ENCODE data around the gene HMGN4. TPM values are rescaled to one million over a fixed set of nuclear protein-coding genes. Genes with fewer than 3 reads are reported as not detected.

HMGN4 gene
- total and polyA plus RNA-seq, 2 donors (not counting 3 experiments of a cell fraction or from before 2014, with no cell fraction given): 13.1 to 36.9 TPM

DNA sequence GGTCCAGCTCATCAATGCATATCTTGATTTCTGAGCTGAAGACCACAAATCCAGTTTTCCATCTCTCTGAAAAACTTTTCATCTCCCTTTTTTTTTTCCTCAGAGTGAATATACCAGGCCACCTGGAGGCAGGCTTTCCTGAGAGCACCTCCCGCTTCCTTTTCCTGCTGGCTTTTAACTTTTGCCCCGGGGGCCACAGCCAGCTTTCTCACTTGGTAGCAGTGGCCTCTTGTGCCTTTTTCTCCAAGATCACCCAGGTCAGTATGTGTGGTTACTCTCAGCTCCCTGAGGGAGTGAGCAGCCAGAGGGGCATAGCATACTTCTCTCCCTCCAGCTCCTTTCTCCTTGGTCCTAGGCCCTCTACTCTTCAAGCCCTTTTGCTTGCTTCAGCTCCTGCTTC, 38.1 kb upstream of the HMGN4 start, which contains the start of gene BTN1A1:
TSS of gene BTN1A1 (plus strand) at position 202 of the 400 bp plus-strand sequence. CDS start 984 bp downstream, outside the sequence.
- POLR2A ChIA-PET: no interaction called here
- dilution Hi-C loops (cut with MboI; ENCODE audit: extremely low pct_ligation_motif_present, low sequenced_read_pairs): no loop called here
- no peaks in the 10 kb centered on the region for H4K20me1 ChIP-seq (replicated peaks; ENCODE audit: control insufficient read depth, extremely low read depth, insufficient read depth, low read length)
- no peak for DNase-seq (ENCODE audit: low read depth, low spot score)
- intact Hi-C loops (cut with micrococcal nuclease): no loop called here
- CTCF ChIA-PET: no interaction called here
- H3K4me1 ChIP-seq (ENCODE audit: control insufficient read depth, extremely low read depth, insufficient read depth, low read length): peaks cover 5% of the 10 kb centered on the region
- no peak within 1 kb of the TSS for H3K9ac ChIP-seq (replicated peaks; ENCODE audit: extremely low read depth, insufficient read depth, low read length)
- no peak within 1 kb of the TSS for H3K4me3 ChIP-seq (replicated peaks in 1 of 3; ENCODE audit: insufficient read depth in 1 of 3, low read depth in 1 of 3, low read length in 3 of 3)
- peaks cover 41 to 55% of the 10 kb centered on the region in 2 experiments for H3K27me3 ChIP-seq (ENCODE audit: control insufficient read depth in 2 of 2, insufficient read depth in 2 of 2, low read length in 2 of 2)
- H3K9me1 ChIP-seq (replicated peaks; ENCODE audit: control insufficient read depth, extremely low read depth, insufficient read depth, low read length): no peaks in the 10 kb centered on the region
- BruUV-seq (replicated peaks): no TSS peak
- no peak within 1 kb of the TSS for H3K27ac ChIP-seq (ENCODE audit: insufficient read depth, low read depth, low read length)
- H3K9me3 ChIP-seq (replicated peaks; ENCODE audit: control insufficient read depth, insufficient read depth, low read length): no peaks in the 10 kb centered on the region
- H3K4me2 ChIP-seq (ENCODE audit: insufficient read depth, low read length): no peak within 1 kb of the TSS
- TF ChIP-seq GATA2 (IDR thresholded peaks at IDR 0.05; ENCODE audit: insufficient read depth, insufficient read length, low read depth, low read length): no peak
- no peak for TF ChIP-seq FOS (IDR thresholded peaks at IDR 0.05; ENCODE audit: borderline replicate concordance, insufficient read depth, low read length)
- TF ChIP-seq JUN (IDR thresholded peaks at IDR 0.05; ENCODE audit: borderline replicate concordance, insufficient read depth, insufficient read length, low read depth): no peak
- TF ChIP-seq, protein P1, sequence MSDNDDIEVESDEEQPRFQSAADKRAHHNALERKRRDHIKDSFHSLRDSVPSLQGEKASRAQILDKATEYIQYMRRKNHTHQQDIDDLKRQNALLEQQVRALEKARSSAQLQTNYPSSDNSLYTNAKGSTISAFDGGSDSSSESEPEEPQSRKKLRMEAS (IDR thresholded peaks at IDR 0.05; ENCODE audit: insufficient read depth, insufficient read length): no peak
- no peak for TF ChIP-seq MYC (IDR thresholded peaks at IDR 0.05; ENCODE audit: low read depth, low read length)
- no peak for TF ChIP-seq EZH2 (IDR thresholded peaks at IDR 0.05; ENCODE audit: borderline replicate concordance, low read depth, low read length, severe bottlenecking)
- no peak for TF ChIP-seq POLR2AphosphoS5 (IDR thresholded peaks at IDR 0.05; ENCODE audit: insufficient read depth, low read depth, low read length)
- no peak for TF ChIP-seq POLR2A (IDR thresholded peaks at IDR 0.05; ENCODE audit: low read depth, low read length)
- TF ChIP-seq CTCF (IDR thresholded peaks at IDR 0.05; ENCODE audit: extremely low read depth in 1 of 2, insufficient read depth in 1 of 2, low read depth in 1 of 2, low read length in 2 of 2): no peak
- FAIRE-seq: no peak
- H3K79me2 ChIP-seq (ENCODE audit: control insufficient read depth, insufficient read depth, low read length): no peaks in the 10 kb centered on the region
- no peak within 1 kb of the TSS for H2AFZ ChIP-seq (ENCODE audit: low read depth, low read length)
- no peaks in the 10 kb centered on the region for H3K36me3 ChIP-seq (ENCODE audit: control insufficient read depth in 2 of 2, extremely low read depth in 1 of 2, insufficient read depth in 2 of 2, low read length in 2 of 2)
